Measurements from ENCODE around the gene AHDC1. TPM values are rescaled to one million over a fixed set of nuclear protein-coding genes. Genes with fewer than 3 reads are reported as not detected.
"Not testable (repeated sequence)": the region's sequence is repeated elsewhere in the genome, so short reads cannot be mapped to it uniquely, and the experiment has no call there.

Gene AHDC1
- total RNA-seq, 2 donors from 2014 or later, result 23.5 to 35.0 TPM

DNA sequence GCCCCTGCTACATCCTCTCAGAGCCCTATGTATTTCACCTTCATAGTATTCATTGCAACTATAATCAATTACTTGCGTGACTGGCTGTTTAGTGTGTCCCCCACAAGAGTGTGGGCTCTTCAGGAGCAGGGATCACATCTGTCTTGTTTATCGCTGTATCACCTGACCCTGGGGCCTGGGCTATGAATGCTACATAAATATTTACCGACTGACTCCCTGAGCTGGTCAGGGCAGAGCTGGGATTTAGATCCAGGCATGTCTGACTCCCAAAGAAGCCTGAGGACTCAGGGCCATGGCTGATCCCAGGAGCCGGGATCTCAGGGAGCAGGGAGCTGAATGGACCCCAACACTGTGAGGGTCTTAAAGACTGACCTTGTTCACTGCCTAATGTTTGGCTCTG is 49.7 kb downstream of the AHDC1 start:
- no peaks in the 10 kb centered on the region for H3K9me3 ChIP-seq
- no peak overlapping the region for H3K4me3 ChIP-seq
- TF ChIP-seq, protein P1, sequence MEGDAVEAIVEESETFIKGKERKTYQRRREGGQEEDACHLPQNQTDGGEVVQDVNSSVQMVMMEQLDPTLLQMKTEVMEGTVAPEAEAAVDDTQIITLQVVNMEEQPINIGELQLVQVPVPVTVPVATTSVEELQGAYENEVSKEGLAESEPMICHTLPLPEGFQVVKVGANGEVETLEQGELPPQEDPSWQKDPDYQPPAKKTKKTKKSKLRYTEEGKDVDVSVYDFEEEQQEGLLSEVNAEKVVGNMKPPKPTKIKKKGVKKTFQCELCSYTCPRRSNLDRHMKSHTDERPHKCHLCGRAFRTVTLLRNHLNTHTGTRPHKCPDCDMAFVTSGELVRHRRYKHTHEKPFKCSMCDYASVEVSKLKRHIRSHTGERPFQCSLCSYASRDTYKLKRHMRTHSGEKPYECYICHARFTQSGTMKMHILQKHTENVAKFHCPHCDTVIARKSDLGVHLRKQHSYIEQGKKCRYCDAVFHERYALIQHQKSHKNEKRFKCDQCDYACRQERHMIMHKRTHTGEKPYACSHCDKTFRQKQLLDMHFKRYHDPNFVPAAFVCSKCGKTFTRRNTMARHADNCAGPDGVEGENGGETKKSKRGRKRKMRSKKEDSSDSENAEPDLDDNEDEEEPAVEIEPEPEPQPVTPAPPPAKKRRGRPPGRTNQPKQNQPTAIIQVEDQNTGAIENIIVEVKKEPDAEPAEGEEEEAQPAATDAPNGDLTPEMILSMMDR (IDR thresholded peaks at IDR 0.05), result no peak
- peaks cover 52% of the 10 kb centered on the region for H3K36me3 ChIP-seq
- peak overlapping the region; percentile 87 to 91 for H3K27ac ChIP-seq
- peaks cover 8 to 50% of the 10 kb centered on the region in 2 donors for H3K4me1 ChIP-seq
- no peak for DNase-seq (ENCODE audit: low spot score)
- H3K27me3 ChIP-seq, result no peaks in the 10 kb centered on the region

DNA sequence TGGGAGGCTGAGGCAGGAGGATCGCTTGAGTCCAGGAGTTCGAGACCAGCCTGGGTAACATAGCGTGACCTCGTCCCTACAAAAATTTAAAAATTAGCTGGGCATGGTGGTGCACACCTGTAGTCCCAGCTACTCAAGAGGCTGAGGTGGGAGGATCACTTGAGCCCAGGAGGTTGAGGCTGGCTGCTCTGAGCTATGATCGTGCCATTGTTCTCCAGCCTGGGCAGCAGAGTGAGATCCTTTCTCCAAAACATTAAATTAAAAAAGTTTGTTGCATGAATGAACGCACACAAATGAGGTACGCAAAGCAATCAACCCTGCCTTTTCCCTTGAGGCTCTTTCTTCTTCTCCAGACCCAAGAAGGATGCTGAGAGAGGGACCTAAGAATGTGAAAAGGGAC is 50.1 kb downstream of the AHDC1 start:
- not testable (repeated sequence) for H3K9me3 ChIP-seq; DNase-seq (ENCODE audit: low spot score); H3K27me3 ChIP-seq; H3K4me3 ChIP-seq
- peaks cover 8 to 50% of the 10 kb centered on the region in 2 donors for H3K4me1 ChIP-seq
- H3K27ac ChIP-seq, result peak overlapping the region; percentile 87 to 91
- H3K36me3 ChIP-seq, result peaks cover 57% of the 10 kb centered on the region

DNA sequence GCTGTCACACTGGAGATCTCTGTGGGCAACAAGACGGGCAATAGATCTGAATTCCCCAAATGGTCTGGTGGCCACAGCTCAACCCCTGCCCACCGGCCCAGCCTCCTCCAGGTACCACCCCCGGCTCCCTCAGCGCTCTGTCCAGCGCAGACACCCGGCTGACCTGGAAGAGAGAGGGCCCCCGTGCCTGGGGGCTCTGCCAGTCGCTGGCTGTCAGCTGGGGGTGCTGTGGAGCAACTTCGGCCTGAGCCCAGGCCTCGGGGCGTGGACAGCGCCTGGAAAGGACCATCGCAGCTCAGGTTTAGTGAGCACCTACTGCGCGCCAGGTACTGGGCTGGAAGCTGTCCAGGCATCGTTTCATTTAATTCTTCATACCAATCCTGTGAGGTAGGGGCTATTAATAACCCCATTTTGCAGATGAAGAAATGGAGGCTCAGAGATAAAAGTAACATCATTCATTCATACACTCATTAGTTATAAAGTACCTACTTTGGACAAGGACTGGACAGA is 51.0 kb downstream of the AHDC1 start:
- TF ChIP-seq, protein P1 (IDR thresholded peaks at IDR 0.05), result no peak
- peaks cover 8 to 41% of the 10 kb centered on the region in 2 donors for H3K4me1 ChIP-seq
- no peak for DNase-seq (ENCODE audit: low spot score)
- H3K27ac ChIP-seq, result peak overlapping the region; percentile 20 to 30
- H3K27me3 ChIP-seq, result no peaks in the 10 kb centered on the region
- no peaks in the 10 kb centered on the region for H3K9me3 ChIP-seq
- peaks cover 58% of the 10 kb centered on the region for H3K36me3 ChIP-seq
- no peak overlapping the region for H3K4me3 ChIP-seq

DNA sequence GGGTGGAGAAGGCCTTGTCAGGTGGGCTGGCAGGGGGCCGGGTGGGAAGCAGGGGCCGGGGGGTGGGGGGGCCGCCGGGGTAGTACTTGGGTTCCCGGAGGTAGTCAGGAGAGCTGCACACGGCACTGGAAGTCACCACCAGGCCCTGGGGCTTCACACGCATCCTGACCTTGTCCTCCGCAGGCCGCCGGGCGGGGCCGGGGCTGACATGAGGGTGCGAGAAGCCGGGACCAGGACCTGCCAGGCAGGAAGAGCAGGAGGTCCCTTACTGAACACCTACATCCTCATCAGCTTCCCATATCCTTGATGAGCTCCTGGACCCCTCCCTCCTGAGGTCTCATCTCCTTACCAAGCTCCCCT is 52.0 kb downstream of the AHDC1 start:
- Histone ChIP-seq H3K4me1 (peaks cover 8 to 36% of the 10 kb centered on the region in 2 donors), H3K36me3 (peaks cover 66% of the 10 kb centered on the region)

DNA sequence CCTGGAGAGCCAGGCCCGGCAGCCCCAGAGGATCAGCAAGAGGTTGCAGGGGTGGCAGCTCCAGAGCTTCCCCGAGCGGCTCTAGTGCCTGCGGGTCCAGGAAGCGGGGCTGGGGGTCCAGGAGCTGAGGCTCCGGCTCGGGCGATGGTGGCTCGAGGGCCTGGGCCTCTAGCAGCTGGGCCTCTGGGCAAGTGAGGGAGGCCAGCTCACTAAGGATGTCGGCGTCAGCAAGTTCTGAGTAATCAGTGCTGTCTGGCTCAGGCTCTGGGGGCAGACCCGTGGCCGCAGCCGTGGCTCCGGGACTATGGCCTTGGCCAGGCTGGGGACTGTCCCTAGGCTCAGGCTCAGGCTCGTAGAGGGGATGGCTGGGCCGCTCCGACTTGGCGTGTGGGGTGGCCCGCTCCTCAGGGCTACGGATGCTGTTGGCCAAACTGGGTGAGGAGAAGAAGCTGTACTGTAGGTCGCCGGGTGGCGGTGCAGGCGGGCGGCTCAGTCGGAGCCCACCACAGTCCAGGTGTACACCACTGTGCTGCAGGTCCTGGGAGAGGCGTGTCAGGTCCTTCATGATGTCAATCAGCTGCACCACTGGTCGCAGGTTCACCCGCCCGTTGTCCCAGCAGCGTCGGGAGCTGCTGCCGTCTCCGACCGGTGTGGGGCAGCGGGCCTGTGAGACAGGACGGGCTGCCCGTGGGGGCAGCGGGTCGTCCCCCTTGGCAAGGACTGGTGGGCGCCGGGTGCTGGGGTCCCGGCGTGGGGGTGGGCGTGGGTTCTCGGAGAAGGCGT is 52.6 kb downstream of the AHDC1 start:
- Histone ChIP-seq H3K4me1 (peaks cover 5 to 36% of the 10 kb centered on the region in 2 donors), H3K4me3 (no peak overlapping the region), H3K9me3 (no peaks in the 10 kb centered on the region), H3K36me3 (peaks cover 69% of the 10 kb centered on the region), H3K27ac (no peak overlapping the region), H3K27me3 (no peaks in the 10 kb centered on the region)
- no peak for DNase-seq (ENCODE audit: low spot score)
- TF ChIP-seq, protein P1 (IDR thresholded peaks at IDR 0.05), result no peak

More for the DNA sequence above, 52.0 kb downstream of the AHDC1 start:
- Histone ChIP-seq H3K4me3 (no peak overlapping the region), H3K27ac (peak overlapping the region in 1 of 2 donors; percentile 11), H3K27me3 (no peaks in the 10 kb centered on the region), H3K9me3 (no peaks in the 10 kb centered on the region)
- TF ChIP-seq, protein P1 (IDR thresholded peaks at IDR 0.05), result no peak
- no peak for DNase-seq (ENCODE audit: low spot score)

DNA sequence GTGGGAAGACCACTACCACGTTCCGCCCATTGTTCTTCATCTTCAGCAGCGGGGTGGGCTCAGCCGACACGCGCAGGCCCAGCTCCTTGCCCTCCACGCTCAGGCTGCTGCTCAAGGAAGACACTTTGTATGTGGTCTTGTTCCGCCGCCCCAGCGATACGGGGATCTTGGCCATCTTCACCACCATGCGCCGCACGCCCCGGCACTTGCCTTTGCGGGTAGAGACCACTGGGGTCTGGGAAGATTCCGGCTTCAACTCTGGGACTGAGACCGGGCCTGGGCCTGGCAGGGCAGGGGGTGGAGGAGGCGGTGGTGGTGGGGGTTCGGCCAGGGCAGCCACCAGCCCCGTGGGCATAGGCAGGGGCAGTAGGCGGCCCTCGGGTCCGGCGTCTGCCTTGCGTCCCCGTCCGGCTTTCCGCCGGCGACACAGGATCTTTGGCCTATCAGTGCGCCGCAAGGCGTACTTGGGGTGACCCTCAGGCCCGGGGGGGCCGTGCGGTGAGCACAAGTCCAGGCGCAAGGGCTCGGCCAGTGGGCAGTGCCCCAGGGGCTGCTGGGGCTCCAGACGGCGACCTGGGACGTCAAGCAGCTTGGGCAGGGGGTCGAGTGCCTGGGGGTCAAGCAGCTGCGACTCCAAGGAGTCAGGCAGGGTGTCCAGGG is 53.3 kb downstream of the AHDC1 start:
- TF ChIP-seq, protein P1 (IDR thresholded peaks at IDR 0.05), result no peak
- Histone ChIP-seq H3K27ac (no peak overlapping the region), H3K27me3 (no peaks in the 10 kb centered on the region), H3K4me3 (no peak overlapping the region), H3K9me3 (no peaks in the 10 kb centered on the region), H3K4me1 (peaks cover 3 to 36% of the 10 kb centered on the region in 2 donors), H3K36me3 (peaks cover 69% of the 10 kb centered on the region)
- no peak for DNase-seq (ENCODE audit: low spot score)

Data from right atrium auricular region (tissue), 2 donors.